Heart right ventricle (tissue), 16 donors: Measurements from ENCODE around the gene GADL1. TPM values are rescaled to one million over a fixed set of nuclear protein-coding genes. Genes with fewer than 3 reads are reported as not detected.

ENCODE experiments used
- ATAC-seq, 8 donors: fragments of 200-7000 bp; cut with Tn5 transposase; one replicate each; pipeline ENCODE4 v1.9.1; 2020; ENCODE audit warnings: mild to moderate bottlenecking in 8 of 8, moderate library complexity in 8 of 8, moderate number of reproducible peaks in 1 of 8
- DNase-seq, 2 donors: peaks; one replicate each; pipeline ENCODE4 v3.0.0-alpha.2; 2020
- H3K27ac ChIP-seq, 10 donors: fragments of 200-600 bp; sonication (generic) in 2 of 10; one replicate each; pipeline versions ENCODE4 v1.5.0 to v1.8.0; 2020 to 2022; ENCODE audit warnings: mild to moderate bottlenecking in 3 of 10
- H3K27me3 ChIP-seq, 7 donors: fragments of 200-600 bp; one replicate each; pipeline ENCODE4 v1.8.0; 2021 to 2022; ENCODE audit warnings: mild to moderate bottlenecking in 2 of 7
- H3K36me3 ChIP-seq, 9 donors: fragments of 200-600 bp; sonication (generic) in 1 of 9; one replicate each; pipeline versions ENCODE4 v1.5.0 to v1.8.0; 2020 to 2022; ENCODE audit warnings: mild to moderate bottlenecking in 2 of 9
- H3K4me1 ChIP-seq, 9 donors: fragments of 200-600 bp; sonication (generic) in 1 of 9; one replicate each; pipeline versions ENCODE4 v1.5.0 to v1.8.0; 2020 to 2022; ENCODE audit warnings: mild to moderate bottlenecking in 4 of 9
- H3K4me3 ChIP-seq, 10 donors: fragments of 200-600 bp; sonication (generic) in 2 of 10; one replicate each; pipeline versions ENCODE4 v1.5.0 to v1.8.0; 2020 to 2022; ENCODE audit warnings: mild to moderate bottlenecking in 7 of 10, moderate library complexity in 2 of 10
- H3K9me3 ChIP-seq, 11 donors: fragments of 200-600 bp in 10 of 11; sonication (generic) in 2 of 11; one replicate each; pipeline versions ENCODE4 v1.5.0 to v1.8.0; 2013 to 2022; ENCODE audit warnings: mild to moderate bottlenecking in 2 of 11, control low read depth in 1 of 11, moderate library complexity in 1 of 11
- WGBS, 2 donors: extraction: QIAGEN DNeasy Blood & Tissue Kit; methylation state at CpG; one replicate each; pipeline ENCODE4 v1.1.7; 2013; ENCODE audit warnings: inconsistent platforms in 1 of 2; 5-methylcytosine and 5-hydroxymethylcytosine counted together
- intact Hi-C, 10 donors: fragments of 100-400 bp; cut with DNase I; formaldehyde crosslinking; loops; one replicate each; pipeline versions ENCODE4 v1.11.1 to v1.14.2; 2022
- polyA plus RNA-seq, 2 donors: library from polyadenylated mRNA; stranded (reverse); fragments of 200-250 nt; gene quantifications; one replicate each; pipeline ENCODE4 v1.2.3, GENCODE V29; 2013
- total RNA-seq, 10 donors: library from RNA; stranded (reverse); fragmentation: NEBNext Ultra II Directional in 3 of 10; extraction: Animal tissue kit (Norgen Biotek cat#: 25700) in 3 of 10; gene quantifications; one replicate each; pipeline versions ENCODE4 v1.2.1 to v1.2.4, GENCODE V29; 2021 to 2023
- TF ChIP-seq, protein P1 (sequence below), 9 donors: fragments of 200-600 bp; sonication (generic) in 2 of 9; IDR thresholded peaks; one replicate each; pipeline versions ENCODE4 v1.5.0 to v1.8.0; 2021 to 2022; ENCODE audit warnings: antibody characterized with exemption in 9 of 9, mild to moderate bottlenecking in 5 of 9, moderate library complexity in 1 of 9
- donor health status: Arrhythmogenic right ventricular cardiomyopathy.
- donor health status: ischemic (EF 13 %, LVEDD 7.1; RV severe dilation, severe dysfunction).
- donor health status: healthy with polysubstance abuse.
- donor health status: DM: no; HTN: yes; CAD: no.
- donor health status: DM: no; HTN: no; CAD: no.
- donor health status: ischemic (EF 25% LVEDD 6.9; RV normal size, moderate dysfunction).
- donor health status: ischemic (EF 25% LVEDD 5.7; RV mildly dilated, moderate dysfunction).
- donor health status: healthy.
- donor health status: DM: yes; HTN: yes; CAD: no.
- donor health status: Ischemic cardiomyopathy.
- donor health status: ischemic (EF 35%, LVEDD 5.7; RV mildly dilated, moderate dysfunction).
- donor health status: nonischemic (EF 11% LVEDD 7.7; RV severe dilation, severe dysfunction).
- donor health status: DM: yes; HTN: yes; CAD: no.
- donor health status: PGD.
- donor health status: ischemic (EF 29% LVEDD 5.4; RV normal size, mild dysfunction).
- donor health status: nonischemic (EF 23%, LVEDD 6.1; RV moderate dilation, normal function).

The GADL1 gene
- total and polyA plus RNA-seq, 12 donors, result 0.12 to 1.6 (median 0.40) TPM; not detected in 4

DNA sequence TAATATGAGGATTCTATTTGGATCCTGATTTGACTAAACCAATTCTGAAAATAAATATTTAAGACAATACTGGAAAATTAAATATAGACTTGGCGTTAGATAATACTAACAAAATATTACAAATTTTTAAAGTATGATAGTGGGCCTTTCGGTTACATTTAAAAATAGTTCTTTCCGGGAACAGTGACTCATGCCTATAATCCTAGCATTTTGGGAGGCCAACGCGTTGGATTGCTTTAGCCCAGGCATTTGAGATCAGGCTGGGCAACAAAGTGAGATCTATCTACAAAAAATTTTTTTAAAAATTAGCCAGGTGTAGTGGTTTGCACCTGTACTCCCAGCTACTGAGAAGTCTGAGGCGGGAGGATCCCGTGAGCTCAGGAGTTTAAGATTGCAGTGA, 30.3 kb upstream of the GADL1 start:
- no peak overlapping the region for H3K4me3 ChIP-seq
- no peak overlapping the region for H3K27ac ChIP-seq
- intact Hi-C loops, result loop anchor here in 1 of 10 donors (5.0 kb wide), 1 partner anchor 147 kb away; no protein-coding TSS in a partner anchor
- H3K9me3 ChIP-seq, result peaks cover 0 to 14% (median 0%) of the 10 kb centered on the region in 11 donors
- H3K4me1 ChIP-seq, result no peaks in the 10 kb centered on the region
- no peak for ATAC-seq
- no peaks in the 10 kb centered on the region for H3K27me3 ChIP-seq
- H3K36me3 ChIP-seq, result no peaks in the 10 kb centered on the region
- WGBS, 2 donors, result 82 to 87% methylated on average over 7 of the region's 7 CpGs
- no peak for DNase-seq
- TF ChIP-seq, protein P1, sequence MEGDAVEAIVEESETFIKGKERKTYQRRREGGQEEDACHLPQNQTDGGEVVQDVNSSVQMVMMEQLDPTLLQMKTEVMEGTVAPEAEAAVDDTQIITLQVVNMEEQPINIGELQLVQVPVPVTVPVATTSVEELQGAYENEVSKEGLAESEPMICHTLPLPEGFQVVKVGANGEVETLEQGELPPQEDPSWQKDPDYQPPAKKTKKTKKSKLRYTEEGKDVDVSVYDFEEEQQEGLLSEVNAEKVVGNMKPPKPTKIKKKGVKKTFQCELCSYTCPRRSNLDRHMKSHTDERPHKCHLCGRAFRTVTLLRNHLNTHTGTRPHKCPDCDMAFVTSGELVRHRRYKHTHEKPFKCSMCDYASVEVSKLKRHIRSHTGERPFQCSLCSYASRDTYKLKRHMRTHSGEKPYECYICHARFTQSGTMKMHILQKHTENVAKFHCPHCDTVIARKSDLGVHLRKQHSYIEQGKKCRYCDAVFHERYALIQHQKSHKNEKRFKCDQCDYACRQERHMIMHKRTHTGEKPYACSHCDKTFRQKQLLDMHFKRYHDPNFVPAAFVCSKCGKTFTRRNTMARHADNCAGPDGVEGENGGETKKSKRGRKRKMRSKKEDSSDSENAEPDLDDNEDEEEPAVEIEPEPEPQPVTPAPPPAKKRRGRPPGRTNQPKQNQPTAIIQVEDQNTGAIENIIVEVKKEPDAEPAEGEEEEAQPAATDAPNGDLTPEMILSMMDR (IDR thresholded peaks at IDR 0.05), result no peak

DNA sequence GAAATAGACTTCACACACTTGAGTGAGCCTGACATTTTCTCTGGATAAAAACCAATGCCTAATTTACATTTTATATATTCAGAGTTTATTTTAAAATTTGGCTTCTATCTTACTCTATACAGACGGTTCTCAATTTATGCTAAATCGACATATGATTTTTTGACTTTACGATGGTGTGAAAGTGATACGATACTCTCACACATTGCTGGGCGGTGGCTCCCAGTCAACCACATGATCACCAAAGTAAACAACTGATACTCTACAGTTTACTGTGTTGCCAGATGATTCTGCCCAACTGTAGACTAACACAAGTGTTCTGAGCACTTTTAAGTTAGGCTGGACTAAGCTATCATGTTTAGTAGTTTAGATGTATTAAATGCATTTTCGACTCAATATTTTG, 25.1 kb upstream of the GADL1 start:
- Histone ChIP-seq H3K4me3 (no peak overlapping the region), H3K36me3 (no peaks in the 10 kb centered on the region), H3K27me3 (no peaks in the 10 kb centered on the region), H3K4me1 (no peaks in the 10 kb centered on the region), H3K27ac (no peak overlapping the region), H3K9me3 (peaks cover 0 to 15% (median 0%) of the 10 kb centered on the region in 11 donors)
- TF ChIP-seq, protein P1 (IDR thresholded peaks at IDR 0.05), result no peak
- no peak for ATAC-seq
- intact Hi-C loops, result loop anchor here in 1 of 10 donors (10.0 kb wide), 1 partner anchor 125 kb away; no protein-coding TSS in a partner anchor
- DNase-seq, result no peak
- WGBS, 2 donors, result 94% methylated on average over 6 of the region's 6 CpGs

DNA sequence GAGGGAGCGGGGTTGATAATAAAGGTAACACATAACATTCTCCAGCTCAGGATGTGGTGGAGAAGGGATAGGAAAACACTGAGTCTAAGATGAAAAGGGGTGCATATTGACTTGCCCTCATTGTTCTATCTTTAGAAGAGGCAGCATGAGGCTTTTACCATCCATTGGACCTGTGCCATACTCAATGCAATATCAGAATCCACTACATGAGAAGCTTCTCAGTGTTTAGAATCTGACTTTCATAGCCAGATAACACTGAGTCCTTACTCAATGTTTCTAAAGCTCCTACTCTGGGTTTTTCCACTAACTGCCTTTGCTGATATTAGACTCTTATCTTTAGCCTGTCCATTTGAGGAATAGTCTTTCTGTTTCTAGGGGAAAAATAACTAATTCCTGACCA, 24.3 kb upstream of the GADL1 start:
- intact Hi-C loops, result loop anchor here in 1 of 10 donors (10.0 kb wide), 1 partner anchor 124 kb away; no protein-coding TSS in a partner anchor
- H3K36me3 ChIP-seq, result no peaks in the 10 kb centered on the region
- no peak overlapping the region for H3K27ac ChIP-seq
- no peak overlapping the region for H3K4me3 ChIP-seq
- ATAC-seq, result no peak
- 86 to 98% methylated on average over 1 of the region's 1 CpG for WGBS, 2 donors
- H3K4me1 ChIP-seq, result no peaks in the 10 kb centered on the region
- no peak for DNase-seq
- TF ChIP-seq, protein P1 (IDR thresholded peaks at IDR 0.05), result no peak
- no peaks in the 10 kb centered on the region for H3K27me3 ChIP-seq
- peaks cover 0 to 15% (median 0%) of the 10 kb centered on the region in 11 donors for H3K9me3 ChIP-seq

DNA sequence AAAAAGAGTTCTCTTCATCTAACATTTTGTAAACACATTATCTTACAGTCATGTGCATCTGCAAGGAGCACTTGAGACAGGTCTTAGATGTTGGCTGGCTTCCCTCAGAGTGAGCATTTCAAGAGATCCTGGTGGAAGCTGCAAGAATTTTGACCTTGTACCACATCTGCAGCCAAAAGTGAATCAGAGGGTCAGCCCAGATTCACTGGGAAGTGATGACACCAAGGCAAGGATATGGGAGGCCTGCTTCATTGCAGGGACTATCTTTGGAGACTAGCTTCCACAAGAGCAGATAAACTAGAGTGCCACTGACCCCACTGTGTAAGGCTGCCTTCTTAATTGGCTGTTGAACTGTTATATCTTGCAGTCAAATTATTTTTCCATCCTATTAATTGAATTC, 21.3 kb upstream of the GADL1 start:
- no peak overlapping the region for H3K4me3 ChIP-seq
- H3K36me3 ChIP-seq, result no peaks in the 10 kb centered on the region
- TF ChIP-seq, protein P1 (IDR thresholded peaks at IDR 0.05), result no peak
- H3K27me3 ChIP-seq, result no peaks in the 10 kb centered on the region
- DNase-seq (no peak), ATAC-seq (no peak)
- H3K4me1 ChIP-seq, result no peaks in the 10 kb centered on the region
- intact Hi-C loops, result loop anchor here in 1 of 10 donors (10.0 kb wide), 1 partner anchor 121 kb away; no protein-coding TSS in a partner anchor
- no peak overlapping the region for H3K27ac ChIP-seq
- peaks cover 0 to 11% (median 0%) of the 10 kb centered on the region in 11 donors for H3K9me3 ChIP-seq
